ENCODE measurements around the gene MMP24OS. TPM values are rescaled to one million over a fixed set of nuclear protein-coding genes. Genes with fewer than 3 reads are reported as not detected.
"Not testable (repeated sequence)": the region's sequence is repeated elsewhere in the genome, so short reads cannot be mapped to it uniquely, and the experiment has no call there.

MMP24OS gene
- total RNA-seq, 2 experiments from 2014 or later: 26.4 to 29.2 TPM

DNA sequence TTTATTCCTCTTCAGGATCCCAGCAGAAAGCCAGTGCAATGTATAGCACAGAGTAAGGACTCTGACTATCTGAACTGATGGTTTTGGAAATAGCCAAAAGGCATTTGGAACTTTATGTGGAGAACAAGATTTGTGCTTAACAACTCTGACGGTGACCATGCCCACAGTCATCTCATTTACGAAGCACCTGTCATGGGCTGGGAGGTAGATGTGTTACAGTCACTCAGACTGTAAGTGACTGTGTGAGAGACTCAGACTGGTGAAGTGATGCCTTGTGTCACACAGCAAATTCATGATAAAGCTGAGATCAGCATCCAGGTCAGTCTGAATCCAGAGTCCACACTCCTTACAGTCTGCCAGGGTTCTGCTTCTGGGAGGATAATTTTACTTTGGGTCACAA, 38.2 kb upstream of the MMP24OS start:
- no peaks in the 10 kb centered on the region for H3K9me3 Mint-ChIP-seq
- intact Hi-C loops (cut with micrococcal nuclease): no loop called here
- DNase-seq: no peak
- CTCF ChIA-PET: no interaction called here
- no peaks in the 10 kb centered on the region for H3K27me3 Mint-ChIP-seq (ENCODE audit: low read depth)
- no peak overlapping the region for H3K4me3 Mint-ChIP-seq
- peaks cover 8% of the 10 kb centered on the region for H3K36me3 Mint-ChIP-seq (ENCODE audit: low read depth)
- no peak overlapping the region for H3K27ac Mint-ChIP-seq
- peaks cover 56% of the 10 kb centered on the region for H3K4me1 Mint-ChIP-seq (ENCODE audit: low read depth)

DNA sequence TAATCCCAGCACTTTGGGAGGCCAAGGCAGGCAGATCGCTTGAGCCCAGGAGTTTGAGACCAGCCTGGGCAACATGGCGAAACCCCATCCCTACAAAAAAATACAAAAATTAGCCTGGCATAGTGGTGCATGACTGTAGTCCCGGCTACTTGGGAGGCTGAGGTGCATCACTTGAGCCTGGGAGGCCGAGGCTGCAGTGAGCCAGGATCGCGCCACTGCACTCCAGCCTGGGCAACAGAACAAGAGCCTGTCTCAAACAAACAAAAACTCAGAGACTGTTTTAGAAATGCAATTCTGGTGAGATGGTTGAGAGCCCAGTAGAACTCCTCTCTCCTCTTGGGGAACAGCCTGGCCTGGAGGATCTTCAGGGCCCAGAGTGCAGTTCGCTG, 37.7 kb upstream of the MMP24OS start:
- H3K4me3 Mint-ChIP-seq; H3K9me3 Mint-ChIP-seq; H3K27me3 Mint-ChIP-seq (ENCODE audit: low read depth); DNase-seq; H3K36me3 Mint-ChIP-seq (ENCODE audit: low read depth); H3K27ac Mint-ChIP-seq; intact Hi-C loops (cut with micrococcal nuclease): not testable (repeated sequence)
- H3K4me1 Mint-ChIP-seq (ENCODE audit: low read depth): peaks cover 60% of the 10 kb centered on the region
- CTCF ChIA-PET: interaction anchor here (1.2 kb wide), 1 partner anchor 8 kb away, joined by 3 read pairs; no protein-coding TSS in a partner anchor

DNA sequence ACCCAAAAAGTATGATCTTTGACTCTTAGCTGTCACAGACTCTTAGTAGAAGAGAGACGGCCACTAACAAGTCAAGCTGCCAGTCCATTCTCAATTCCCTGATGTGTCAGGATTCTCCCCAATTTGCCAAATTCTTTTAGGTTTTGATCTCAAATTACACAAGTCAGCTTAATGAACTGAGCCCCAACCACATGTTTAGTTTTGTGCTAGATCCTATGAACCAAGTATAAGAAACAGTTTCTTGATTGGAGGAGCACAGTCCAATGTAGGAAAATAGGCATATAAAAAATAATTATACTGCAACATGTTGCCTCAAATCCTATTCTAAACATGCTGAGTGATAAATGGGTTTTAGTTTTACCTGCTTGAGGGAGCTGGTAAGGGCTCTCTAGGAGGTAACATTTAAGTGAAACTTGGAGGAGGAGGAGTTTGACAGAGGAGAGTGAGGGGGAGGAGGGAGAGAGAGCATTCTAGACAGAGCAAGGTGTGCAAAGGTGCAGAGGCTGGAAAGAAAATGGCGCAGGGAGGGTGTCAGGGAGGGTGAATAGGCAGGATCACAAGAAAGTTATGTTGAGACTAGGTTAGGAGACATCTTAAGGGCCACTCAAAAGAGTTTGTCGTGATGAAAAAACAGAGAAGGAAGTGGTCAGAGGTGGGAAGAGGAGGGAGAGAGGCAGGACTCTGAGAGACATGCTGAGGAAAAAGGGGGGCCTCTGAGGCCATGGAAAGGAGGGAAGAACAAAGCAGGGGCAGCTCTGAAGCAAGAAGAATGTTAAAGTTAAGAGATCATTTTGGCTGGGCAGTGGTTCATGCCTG, 37.1 kb upstream of the MMP24OS start:
- CTCF ChIA-PET: interaction anchor here (1.2 kb wide), 1 partner anchor 9 kb away, joined by 3 read pairs; no protein-coding TSS in a partner anchor
- no peak for DNase-seq
- Mint-ChIP-seq H3K36me3 (ENCODE audit: low read depth) (peaks cover 8% of the 10 kb centered on the region), H3K27ac (peak overlapping the region; percentile 47), H3K9me3 (no peaks in the 10 kb centered on the region), H3K4me1 (ENCODE audit: low read depth) (peaks cover 60% of the 10 kb centered on the region), H3K27me3 (ENCODE audit: low read depth) (no peaks in the 10 kb centered on the region), H3K4me3 (no peak overlapping the region)
- intact Hi-C loops (cut with micrococcal nuclease): no loop called here

DNA sequence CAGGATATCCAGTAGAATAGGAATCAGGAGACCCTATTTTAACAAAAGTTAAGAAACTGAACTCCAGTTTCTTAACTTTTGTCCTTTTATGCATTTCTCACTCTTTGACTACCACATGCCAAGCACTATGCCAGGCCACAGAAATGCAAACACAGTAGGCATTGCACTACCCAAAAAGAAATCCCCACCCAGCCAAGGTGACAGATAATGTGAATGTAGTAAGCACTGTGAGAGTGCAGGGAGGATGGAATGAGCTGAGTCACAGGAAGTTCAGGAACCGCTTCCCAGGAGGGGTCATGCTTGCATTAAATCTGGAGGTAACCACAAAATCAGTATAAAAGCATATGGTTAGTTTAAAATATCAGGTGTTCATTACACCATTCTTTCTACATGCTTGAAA, 34.4 kb upstream of the MMP24OS start:
- peak; percentile 69 for DNase-seq
- Mint-ChIP-seq H3K4me1 (ENCODE audit: low read depth) (peaks cover 52% of the 10 kb centered on the region), H3K27me3 (ENCODE audit: low read depth) (no peaks in the 10 kb centered on the region), H3K9me3 (no peaks in the 10 kb centered on the region), H3K4me3 (no peak overlapping the region), H3K27ac (peak overlapping the region; percentile 80), H3K36me3 (ENCODE audit: low read depth) (peaks cover 8% of the 10 kb centered on the region)
- intact Hi-C loops (cut with micrococcal nuclease): loop anchor here (1.0 kb wide), 1 partner anchor 16 kb away; no protein-coding TSS in a partner anchor
- CTCF ChIA-PET: interaction anchor here (1.0 to 4.5 kb wide), 2 partner anchors 9 to 17 kb away, joined by 5 to 13 read pairs; no protein-coding TSS in a partner anchor

DNA sequence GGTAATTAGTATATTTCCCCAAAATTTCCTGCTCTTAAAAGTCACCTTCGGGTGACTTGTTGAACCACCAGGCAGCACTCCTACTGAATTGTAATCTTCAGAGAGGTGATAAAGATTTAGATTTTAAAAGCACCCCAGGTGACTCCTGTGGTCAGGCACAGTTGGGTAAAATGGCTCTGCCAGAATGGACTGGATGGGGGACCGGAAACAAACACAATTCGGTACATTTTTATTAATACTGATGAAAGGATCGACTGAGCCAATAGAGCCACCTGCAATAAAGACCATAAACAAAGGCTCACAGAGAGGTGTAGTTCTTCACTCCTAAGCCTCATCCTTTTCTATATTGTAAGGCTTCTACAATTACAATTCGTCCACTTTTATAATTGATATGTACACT, 33.9 kb upstream of the MMP24OS start:
- H3K27me3 Mint-ChIP-seq (ENCODE audit: low read depth): no peaks in the 10 kb centered on the region
- intact Hi-C loops (cut with micrococcal nuclease): loop anchor here (1.0 kb wide), 1 partner anchor 16 kb away; no protein-coding TSS in a partner anchor
- CTCF ChIA-PET: interaction anchor here (1.0 to 4.5 kb wide), 3 partner anchors 8 to 120 kb away, joined by 5 to 13 read pairs (median 6); no protein-coding TSS in a partner anchor

DNA sequence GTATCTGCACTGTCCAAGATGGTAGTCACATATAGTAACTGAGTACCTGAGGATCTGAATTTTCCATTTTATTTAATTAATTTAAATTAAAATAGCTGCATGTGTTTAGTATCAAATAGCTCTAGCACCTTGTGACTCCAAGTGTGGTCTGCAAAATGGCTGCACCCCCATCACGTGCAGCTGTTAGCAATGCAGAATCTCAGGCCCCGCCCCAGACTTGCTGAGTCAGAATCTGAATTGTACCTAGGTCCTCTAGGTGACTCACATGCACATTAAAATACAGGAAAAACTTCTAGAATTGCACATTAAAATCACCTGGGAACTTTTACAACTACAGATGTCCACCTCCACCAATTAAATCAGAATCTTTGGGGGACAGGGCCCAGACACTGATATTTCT, 33.5 kb upstream of the MMP24OS start:
- Mint-ChIP-seq H3K4me3 (no peak overlapping the region), H3K36me3 (ENCODE audit: low read depth) (peaks cover 12% of the 10 kb centered on the region), H3K4me1 (ENCODE audit: low read depth) (peaks cover 60% of the 10 kb centered on the region), H3K27ac (peak overlapping the region; percentile 80), H3K9me3 (no peaks in the 10 kb centered on the region), H3K27me3 (ENCODE audit: low read depth) (no peaks in the 10 kb centered on the region)
- CTCF ChIA-PET: interaction anchor here (1.3 to 4.5 kb wide), 3 partner anchors 18 to 136 kb away, joined by 4 to 13 read pairs (median 6); no protein-coding TSS in a partner anchor
- intact Hi-C loops (cut with micrococcal nuclease): no loop called here
- DNase-seq: peak; percentile 90

More for the DNA sequence above, 33.9 kb upstream of the MMP24OS start:
- Mint-ChIP-seq H3K4me3 (no peak overlapping the region), H3K36me3 (ENCODE audit: low read depth) (peaks cover 9% of the 10 kb centered on the region), H3K9me3 (no peaks in the 10 kb centered on the region), H3K4me1 (ENCODE audit: low read depth) (peaks cover 56% of the 10 kb centered on the region), H3K27ac (peak overlapping the region; percentile 80)
- no peak for DNase-seq

DNA sequence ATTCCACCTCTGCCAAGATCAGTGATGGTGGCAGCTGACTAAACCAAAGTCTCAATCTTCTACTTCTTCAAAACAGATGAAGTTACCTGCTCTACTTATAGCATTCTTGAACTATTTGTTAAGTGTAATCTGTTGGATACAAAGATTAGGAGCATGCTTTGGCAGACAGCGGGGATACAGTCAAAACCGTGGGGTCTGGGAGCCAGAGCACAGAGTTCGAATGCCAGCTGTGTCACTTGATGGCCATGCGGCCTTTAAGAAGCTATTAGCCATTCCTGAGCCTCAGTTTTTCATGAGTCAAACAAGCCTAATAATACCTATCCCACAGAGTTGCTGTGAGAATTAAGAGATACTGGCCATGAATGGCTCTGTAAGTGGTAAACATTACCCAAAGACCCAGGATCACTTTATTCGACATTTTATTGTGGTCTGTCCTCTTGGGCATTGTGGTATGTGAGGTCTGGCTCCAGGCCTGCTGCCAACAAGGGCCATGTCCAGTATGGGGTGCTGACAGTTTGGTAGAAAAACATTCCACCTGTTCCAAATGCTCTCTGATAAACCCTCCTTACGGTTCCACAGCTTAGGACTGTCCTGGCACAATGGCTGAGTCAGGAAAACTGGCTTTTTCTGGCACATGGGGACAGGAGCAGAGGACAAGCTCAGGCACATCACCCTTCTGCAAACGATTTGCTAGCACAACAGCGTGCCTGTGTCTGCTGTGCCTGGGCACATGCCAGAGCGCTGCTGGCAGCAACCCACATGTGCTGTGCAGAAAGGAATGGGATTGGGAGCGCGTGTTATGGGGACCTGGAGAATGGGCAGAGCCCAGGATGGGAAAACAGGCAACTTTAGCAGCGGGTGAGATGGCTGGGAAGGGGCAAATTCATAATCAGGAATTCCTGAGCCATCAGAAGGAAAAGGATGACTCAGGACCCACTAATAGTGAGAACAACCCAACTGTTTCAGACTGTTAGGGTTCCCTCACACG, 30.0 kb upstream of the MMP24OS start:
- no peak overlapping the region for H3K4me3 Mint-ChIP-seq
- intact Hi-C loops (cut with micrococcal nuclease): loop anchor here (5.0 to 10.0 kb wide), 2 partner anchors 163 to 434 kb away; partner anchors contain the start of genes EDEM2 and RBM39
- CTCF ChIA-PET: interaction anchor here (0.5 to 8.2 kb wide), 11 partner anchors 9 to 433 kb away, joined by 3 to 101 read pairs (median 4); partner anchors contain the start of genes GDF5 and MMP24OS
- H3K27ac Mint-ChIP-seq: no peak overlapping the region
- peaks cover 67% of the 10 kb centered on the region for H3K4me1 Mint-ChIP-seq (ENCODE audit: low read depth)
- H3K36me3 Mint-ChIP-seq (ENCODE audit: low read depth): peaks cover 14% of the 10 kb centered on the region
- no peaks in the 10 kb centered on the region for H3K9me3 Mint-ChIP-seq
- no peaks in the 10 kb centered on the region for H3K27me3 Mint-ChIP-seq (ENCODE audit: low read depth)
- DNase-seq: no peak

DNA sequence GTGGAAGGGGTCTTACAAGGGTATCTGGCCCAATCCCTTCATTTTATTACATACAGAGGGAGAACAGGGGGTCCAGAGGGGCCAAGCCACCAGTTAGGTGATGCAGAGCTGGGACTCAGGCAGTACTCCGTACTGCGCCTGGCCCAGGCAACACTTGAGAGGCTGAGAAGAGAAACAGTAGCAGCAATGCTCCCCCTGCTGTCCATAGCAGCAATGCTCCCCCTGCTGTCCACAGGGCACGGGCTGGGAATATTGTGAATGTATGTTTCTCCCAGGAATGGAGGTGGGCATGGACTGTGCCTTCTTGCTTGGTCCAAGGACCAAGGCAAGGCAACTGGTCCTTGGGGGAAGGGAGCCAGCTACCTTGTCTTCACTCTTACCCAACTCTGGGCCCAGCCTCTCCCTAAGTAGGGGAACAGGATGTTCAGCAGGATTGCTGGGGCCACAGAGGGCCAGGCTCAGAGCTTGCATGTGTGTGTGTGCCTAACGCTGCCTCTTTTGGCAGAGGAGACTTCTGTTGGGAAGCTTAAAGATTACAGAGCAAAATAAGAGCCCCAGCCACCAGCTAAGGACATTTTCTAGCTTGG, 29.1 kb upstream of the MMP24OS start:
- Mint-ChIP-seq H3K36me3 (ENCODE audit: low read depth) (peaks cover 9% of the 10 kb centered on the region), H3K27ac (peak overlapping the region; percentile 93), H3K4me1 (ENCODE audit: low read depth) (peaks cover 65% of the 10 kb centered on the region), H3K4me3 (no peak overlapping the region), H3K27me3 (ENCODE audit: low read depth) (no peaks in the 10 kb centered on the region), H3K9me3 (no peaks in the 10 kb centered on the region)
- intact Hi-C loops (cut with micrococcal nuclease): loop anchor here (5.0 to 10.0 kb wide), 2 partner anchors 162 to 435 kb away; partner anchors contain the start of genes EDEM2 and RBM39
- DNase-seq: peak; percentile 60
- CTCF ChIA-PET: interaction anchor here (0.6 to 8.2 kb wide), 14 partner anchors 8 to 432 kb away, joined by 3 to 101 read pairs (median 3); partner anchors contain the start of gene GDF5

DNA sequence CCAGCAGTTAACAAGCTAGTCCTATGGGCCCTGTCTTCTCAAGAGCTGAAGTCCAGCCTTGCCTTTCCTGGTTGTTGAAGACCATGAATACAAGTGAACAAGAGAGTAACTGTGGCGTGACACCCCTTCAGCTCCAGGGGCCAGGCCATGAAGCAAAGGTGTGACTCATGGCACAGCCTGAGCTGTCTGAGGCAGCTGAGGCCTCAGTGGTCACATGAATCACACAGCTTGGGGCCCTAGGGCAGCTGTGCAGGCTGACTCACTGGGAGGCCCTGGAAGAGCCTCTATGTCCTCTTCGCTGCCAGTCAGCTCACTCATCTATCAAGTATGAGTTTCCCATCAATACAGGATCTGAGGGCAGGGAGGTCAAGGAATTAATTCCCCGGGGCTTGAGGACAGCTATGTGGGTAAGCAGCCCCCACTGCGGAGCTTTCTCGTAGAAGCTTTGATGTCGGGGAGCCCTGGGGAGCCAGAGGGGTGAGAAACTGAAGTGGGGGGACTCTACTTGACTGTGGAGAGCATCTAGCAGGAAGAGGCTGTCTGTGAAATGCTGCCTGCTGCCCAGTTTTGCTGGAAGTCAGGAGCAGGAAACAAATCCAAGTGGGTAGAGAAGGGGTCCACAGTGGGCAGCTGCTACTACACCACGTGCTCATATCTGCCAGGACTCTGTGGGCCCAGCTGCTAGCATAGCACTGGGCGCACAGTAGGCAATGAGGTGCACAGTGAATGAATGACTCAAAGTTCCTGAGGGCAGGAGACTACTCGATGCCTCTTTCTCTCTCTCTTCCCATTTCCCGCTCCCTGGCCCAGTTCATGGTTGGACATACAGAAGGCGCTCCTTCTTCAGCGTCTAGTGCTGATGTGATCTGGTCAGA, 28.0 kb upstream of the MMP24OS start:
- Mint-ChIP-seq H3K9me3 (no peaks in the 10 kb centered on the region), H3K27me3 (ENCODE audit: low read depth) (no peaks in the 10 kb centered on the region), H3K36me3 (ENCODE audit: low read depth) (peaks cover 9% of the 10 kb centered on the region), H3K4me3 (peak overlapping the region; percentile 39), H3K4me1 (ENCODE audit: low read depth) (peaks cover 56% of the 10 kb centered on the region), H3K27ac (peak overlapping the region; percentile 93)
- CTCF ChIA-PET: interaction anchor here (0.6 to 8.2 kb wide), 16 partner anchors 12 to 254 kb away, joined by 3 to 101 read pairs (median 4); partner anchors contain the start of genes GDF5 and UQCC1
- intact Hi-C loops (cut with micrococcal nuclease): loop anchor here (1.0 to 10.0 kb wide), 4 partner anchors 161 to 436 kb away; partner anchors contain the start of genes EDEM2 and RBM39
- DNase-seq: peak; percentile 94

DNA sequence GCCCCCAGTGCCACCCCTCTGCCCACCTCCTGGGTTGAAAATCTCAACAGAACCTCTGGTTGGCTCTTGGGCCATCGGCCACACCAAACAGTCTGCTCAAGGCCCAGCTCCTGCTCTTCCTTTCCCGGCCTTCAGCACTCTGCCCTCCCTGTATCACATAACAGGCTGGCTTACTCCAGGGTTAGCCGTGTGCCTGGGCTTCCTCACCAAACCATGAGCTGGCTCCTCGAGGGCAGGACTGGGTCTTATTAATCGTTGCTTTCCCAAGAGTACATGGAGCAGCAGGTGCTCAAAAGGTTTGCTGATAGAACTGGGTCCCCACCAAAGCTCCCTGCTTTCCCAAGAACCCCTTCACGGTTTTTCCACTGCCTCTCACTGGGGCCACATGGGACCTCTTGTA, 27.0 kb upstream of the MMP24OS start:
- peaks cover 7% of the 10 kb centered on the region for H3K36me3 Mint-ChIP-seq (ENCODE audit: low read depth)
- H3K4me1 Mint-ChIP-seq (ENCODE audit: low read depth): peaks cover 54% of the 10 kb centered on the region
- DNase-seq: no peak
- intact Hi-C loops (cut with micrococcal nuclease): loop anchor here (1.0 to 10.0 kb wide), 6 partner anchors 24 to 437 kb away; partner anchors contain the start of genes EDEM2 and RBM39
- H3K4me3 Mint-ChIP-seq: no peak overlapping the region
- peak overlapping the region; percentile 93 for H3K27ac Mint-ChIP-seq
- no peaks in the 10 kb centered on the region for H3K9me3 Mint-ChIP-seq
- no peaks in the 10 kb centered on the region for H3K27me3 Mint-ChIP-seq (ENCODE audit: low read depth)
- CTCF ChIA-PET: interaction anchor here (0.5 to 8.2 kb wide), 18 partner anchors 13 to 466 kb away, joined by 3 to 101 read pairs (median 4); partner anchors contain the start of genes GDF5 and UQCC1

Data from activated naive CD4-positive, alpha-beta T cell treated with anti-CD3 and anti-CD28 coated beads for 36 hours (primary cell).